Kidney (tissue), 14 donors: Measurements from ENCODE around the gene UBC. TPM values are rescaled to one million over a fixed set of nuclear protein-coding genes. Genes with fewer than 3 reads are reported as not detected.

Experiments used
- DNase-seq, 5 donors: peaks; one replicate each; pipeline ENCODE4 v3.0.0-alpha.2; 2013 to 2020
- FAIRE-seq: peaks from 2 replicates; lab custom pipeline; 2012; peaks lifted over from hg19 to GRCh38; lab: Jason Lieb, UNC
- H3K27ac ChIP-seq, 2 donors: one replicate each; pipeline ENCODE4 v1.7.0; 2013; ENCODE audit warnings: low read depth in 2 of 2, low read length in 2 of 2, inconsistent platforms in 1 of 2
- H3K27me3 ChIP-seq: one replicate; pipeline ENCODE4 v1.7.1; 2013; ENCODE audit warnings: low read length, inconsistent platforms; ENCODE audit not compliant: control insufficient read depth, insufficient read depth
- H3K36me3 ChIP-seq, 3 donors: one replicate each; pipeline versions ENCODE4 v1.7.0 to v1.7.1; 2013; ENCODE audit warnings: low read length in 3 of 3, control low read depth in 1 of 3, inconsistent platforms in 1 of 3; ENCODE audit not compliant: insufficient read depth in 3 of 3, control insufficient read depth in 2 of 3
- H3K4me1 ChIP-seq, 3 donors: one replicate each; pipeline versions ENCODE4 v1.7.0 to v1.7.1; 2013; ENCODE audit warnings: low read length in 3 of 3, inconsistent platforms in 1 of 3, low read depth in 1 of 3; ENCODE audit not compliant: control insufficient read depth in 2 of 3, insufficient read depth in 2 of 3
- H3K4me3 ChIP-seq, 3 donors: one replicate each; pipeline versions ENCODE4 v1.7.0 to v1.8.1; 2013; ENCODE audit warnings: low read length in 3 of 3, control low read depth in 1 of 3, inconsistent platforms in 1 of 3
- H3K9ac ChIP-seq, 3 donors: one replicate each; pipeline versions ENCODE4 v1.7.0 to v1.7.1; 2013; ENCODE audit warnings: low read length in 3 of 3, control low read depth in 1 of 3, inconsistent platforms in 1 of 3
- H3K9me3 ChIP-seq, 3 donors: one replicate each; pipeline versions ENCODE4 v1.7.0 to v1.7.1; 2013; ENCODE audit warnings: low read length in 3 of 3, control low read depth in 1 of 3, inconsistent platforms in 1 of 3; ENCODE audit not compliant: control insufficient read depth in 2 of 3, insufficient read depth in 1 of 3
- intact Hi-C: fragments of 100-400 bp; cut with DNase I; formaldehyde crosslinking; loops from one replicate; pipeline ENCODE4 v1.11.1; 2022
- polyA plus RNA-seq: library from polyadenylated mRNA; stranded (reverse); fragments of 350-450 nt; fragmentation: Illumina TruSeq; extraction: RNeasy Lipid Tissue Mini Kit (QIAGEN cat#74804); gene quantifications from one replicate; pipeline ENCODE4 v1.2.3, GENCODE V29; 2014; ENCODE audit warnings: low read depth, low replicate concordance; ENCODE audit not compliant: insufficient read depth
- total RNA-seq: library from RNA; stranded (reverse); fragmentation: NEBNext Ultra II Directional; extraction: Animal tissue kit (Norgen Biotek cat#: 25700); gene quantifications from one replicate; pipeline ENCODE4 v1.2.1, GENCODE V29; 2021
- TF ChIP-seq, protein P1 (sequence below): IDR thresholded peaks from 3 replicates; pipeline ENCODE4 v1.5.1; 2012; ENCODE audit warnings: mild to moderate bottlenecking, moderate library complexity, borderline replicate concordance; ENCODE audit not compliant: insufficient read depth; ENCODE audit errors: extremely low read depth
- donor health status: control.
- donor health status: control.
- donor health status: control.
- donor health status: control.
- donor health status: control.
- donor health status: DM: yes; HTN: yes; CAD: no.
- donor health status: Normal renal cell carcinoma (clear cell type).

The UBC gene
- total and polyA plus RNA-seq, 2 donors from 2014 or later = 952 to 1,132 TPM

DNA sequence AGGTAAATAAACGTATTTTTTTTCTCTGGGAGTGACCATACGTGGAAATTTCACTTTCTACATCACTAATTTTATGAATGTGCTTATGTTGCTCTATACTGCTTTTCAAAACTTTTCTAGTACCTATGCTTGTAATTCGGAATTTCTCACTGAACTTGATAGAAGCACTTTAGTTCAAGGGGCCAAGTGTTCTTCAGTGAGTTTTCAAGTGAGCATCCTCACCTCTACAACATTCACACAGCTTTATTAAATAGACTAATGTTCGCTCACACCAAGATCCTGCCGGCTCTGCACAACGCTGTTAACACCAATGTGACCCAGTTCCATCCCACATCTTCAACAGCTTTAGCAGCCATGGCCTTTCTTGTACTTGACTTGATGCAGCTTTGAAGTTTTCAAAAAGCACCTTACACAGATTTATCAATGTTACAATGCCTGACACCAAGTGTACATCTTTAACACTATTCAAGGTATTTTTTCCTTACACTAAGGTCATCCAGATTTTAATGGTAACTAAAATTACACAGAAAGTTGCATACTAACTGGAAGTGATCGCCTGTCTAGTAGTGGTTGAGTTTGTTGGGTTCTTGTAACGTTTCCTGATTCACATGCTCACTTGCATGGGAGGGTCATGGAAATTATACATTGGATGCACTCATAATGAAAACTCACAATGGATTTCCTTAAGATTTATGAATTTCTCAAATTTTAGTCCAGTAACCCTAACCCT lies 4.5 kb downstream of the UBC start:
- peak overlapping the region in 2 of 3 donors; percentile 38 to 53 for H3K4me3 ChIP-seq
- DNase-seq = no peak
- TF ChIP-seq, protein P1, sequence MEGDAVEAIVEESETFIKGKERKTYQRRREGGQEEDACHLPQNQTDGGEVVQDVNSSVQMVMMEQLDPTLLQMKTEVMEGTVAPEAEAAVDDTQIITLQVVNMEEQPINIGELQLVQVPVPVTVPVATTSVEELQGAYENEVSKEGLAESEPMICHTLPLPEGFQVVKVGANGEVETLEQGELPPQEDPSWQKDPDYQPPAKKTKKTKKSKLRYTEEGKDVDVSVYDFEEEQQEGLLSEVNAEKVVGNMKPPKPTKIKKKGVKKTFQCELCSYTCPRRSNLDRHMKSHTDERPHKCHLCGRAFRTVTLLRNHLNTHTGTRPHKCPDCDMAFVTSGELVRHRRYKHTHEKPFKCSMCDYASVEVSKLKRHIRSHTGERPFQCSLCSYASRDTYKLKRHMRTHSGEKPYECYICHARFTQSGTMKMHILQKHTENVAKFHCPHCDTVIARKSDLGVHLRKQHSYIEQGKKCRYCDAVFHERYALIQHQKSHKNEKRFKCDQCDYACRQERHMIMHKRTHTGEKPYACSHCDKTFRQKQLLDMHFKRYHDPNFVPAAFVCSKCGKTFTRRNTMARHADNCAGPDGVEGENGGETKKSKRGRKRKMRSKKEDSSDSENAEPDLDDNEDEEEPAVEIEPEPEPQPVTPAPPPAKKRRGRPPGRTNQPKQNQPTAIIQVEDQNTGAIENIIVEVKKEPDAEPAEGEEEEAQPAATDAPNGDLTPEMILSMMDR = no peak
- H3K9me3 ChIP-seq = no peaks in the 10 kb centered on the region
- no peak for FAIRE-seq
- peak overlapping the region in 1 of 2 donors; percentile 52 for H3K27ac ChIP-seq
- H3K36me3 ChIP-seq = peaks cover 5 to 13% (median 12%) of the 10 kb centered on the region in 3 donors
- no peaks in the 10 kb centered on the region for H3K27me3 ChIP-seq
- H3K4me1 ChIP-seq = peaks cover 3 to 27% (median 16%) of the 10 kb centered on the region in 3 donors
- peak overlapping the region in 1 of 3 donors; percentile 69 for H3K9ac ChIP-seq
- intact Hi-C loops = no loop called here

DNA sequence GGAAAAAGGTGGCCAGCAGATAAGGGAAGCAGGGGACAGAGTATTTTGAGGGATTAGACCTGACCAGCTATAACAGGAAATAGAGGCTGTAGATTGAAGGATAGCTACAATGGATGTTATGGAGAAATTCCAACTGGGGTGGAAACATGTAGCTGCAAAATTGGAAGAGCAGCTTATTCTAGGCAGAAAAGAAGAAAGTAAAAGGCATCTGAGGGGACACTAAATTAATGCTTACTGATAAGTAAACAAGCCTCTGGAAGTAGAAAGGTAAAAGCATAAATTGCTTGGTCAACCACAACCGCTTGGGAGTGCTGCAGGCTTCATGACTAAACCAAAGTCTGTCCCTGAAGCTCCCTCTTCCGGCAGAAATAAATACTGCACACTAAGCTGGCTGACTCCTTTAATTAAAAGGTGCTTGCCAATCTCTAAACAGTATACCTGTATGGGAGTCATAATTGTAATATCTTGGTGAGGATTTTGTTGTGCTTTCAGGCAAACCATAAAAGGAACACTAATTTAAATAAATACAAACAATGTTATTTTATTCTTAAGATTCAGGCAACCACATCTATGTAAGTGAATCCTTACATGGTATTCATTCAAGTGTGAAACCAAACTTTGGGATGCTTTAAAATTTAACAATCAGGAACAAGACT lies 7.7 kb downstream of the UBC start:
- peak overlapping the region; percentile 16 to 52 for H3K27ac ChIP-seq
- peaks cover 3 to 26% (median 24%) of the 10 kb centered on the region in 3 donors for H3K4me1 ChIP-seq
- FAIRE-seq = peak; percentile 87

DNA sequence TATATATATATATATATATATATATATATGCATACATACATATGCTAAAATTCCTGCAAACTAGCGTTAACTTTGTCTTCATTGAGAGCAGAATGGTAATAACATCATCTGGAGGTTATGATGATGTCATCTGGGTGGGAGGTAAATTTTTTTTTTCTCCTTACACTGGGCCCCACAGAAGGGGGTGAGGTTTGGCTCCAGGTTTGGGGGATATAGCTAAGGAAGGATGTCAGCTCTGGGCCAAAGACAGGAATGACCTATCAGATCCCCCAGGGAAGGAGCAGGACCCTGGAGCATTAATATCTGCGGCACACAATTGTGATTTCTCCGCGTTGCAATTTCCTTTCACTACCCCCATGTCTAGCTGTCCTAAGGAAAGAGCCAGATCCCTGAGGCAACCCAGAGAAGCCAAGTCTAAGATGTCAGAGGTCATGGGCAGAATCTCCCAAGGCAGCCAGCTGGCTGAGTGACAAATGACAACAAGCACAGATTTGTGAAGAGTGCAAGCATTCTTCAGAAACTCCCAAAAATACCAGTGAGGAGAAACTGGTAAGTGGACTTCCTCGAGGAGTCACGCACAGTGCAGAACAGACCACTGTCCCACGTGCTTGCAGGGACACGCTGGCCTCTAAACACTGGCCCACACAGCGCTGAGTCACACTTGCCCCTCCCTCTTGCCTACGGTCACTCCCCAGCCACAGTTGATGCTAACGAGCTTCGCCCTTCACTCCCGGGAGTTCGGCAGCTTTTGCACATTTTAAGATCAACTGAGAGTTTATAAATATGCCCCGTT lies 9.9 kb downstream of the UBC start:
- Histone ChIP-seq H3K9ac (peak overlapping the region in 1 of 3 donors; percentile 9), H3K36me3 (no peaks in the 10 kb centered on the region), H3K4me1 (peaks cover 3 to 14% (median 8%) of the 10 kb centered on the region in 3 donors), H3K4me3 (peak overlapping the region in 2 of 3 donors; percentile 15 to 20), H3K27me3 (no peaks in the 10 kb centered on the region), H3K27ac (peak overlapping the region; percentile 56), H3K9me3 (no peaks in the 10 kb centered on the region)
- intact Hi-C loops = no loop called here
- DNase-seq (peak in 4 of 5 donors; percentile 42 to 96 (median 62)), FAIRE-seq (no peak)
- TF ChIP-seq, protein P1 = no peak

More for the DNA sequence above, 7.7 kb downstream of the UBC start:
- Histone ChIP-seq H3K4me3 (no peak overlapping the region), H3K9ac (no peak overlapping the region), H3K9me3 (no peaks in the 10 kb centered on the region), H3K36me3 (peaks cover 5 to 12% (median 11%) of the 10 kb centered on the region in 3 donors), H3K27me3 (no peaks in the 10 kb centered on the region)
- peak in 4 of 5 donors; percentile 86 to 97 (median 94) for DNase-seq
- intact Hi-C loops = no loop called here
- TF ChIP-seq, protein P1 = peak; percentile 97
